Activated CD4-positive, alpha-beta T cell treated with anti-CD3 and anti-CD28 coated beads for 36 hours (primary cell): Measurements from ENCODE around the gene VCP. TPM values are rescaled to one million over a fixed set of nuclear protein-coding genes. Genes with fewer than 3 reads are reported as not detected.

Experiments used
- ATAC-seq: fragments of 200-7000 bp; cut with Tn5 transposase; one replicate; pipeline ENCODE4 v1.10.0; 2021; ENCODE audit warnings: mild to moderate bottlenecking, moderate library complexity
- CTCF ChIA-PET: fragments of 350-600 bp; sonication (Branson Sonifier 250); formaldehyde crosslinking; loops from one replicate; lab custom pipeline; 2021; ENCODE audit warnings: antibody characterized with exemption; lab: Charles Lee
- POLR2A ChIA-PET: fragments of 350-600 bp; sonication (Branson Sonifier 250); formaldehyde crosslinking; loops from one replicate; lab custom pipeline; 2021; ENCODE audit warnings: antibody characterized with exemption, inconsistent platforms; lab: Charles Lee
- DNase-seq: peaks from one replicate; pipeline ENCODE4 v3.0.0-alpha.2; 2020
- H3K27ac Mint-ChIP-seq: one replicate; pipeline ENCODE4 v1.8.0; 2021; ENCODE audit warnings: mixed read lengths
- H3K27me3 Mint-ChIP-seq: one replicate; pipeline ENCODE4 v1.8.0; 2021; ENCODE audit warnings: mixed read lengths
- H3K36me3 Mint-ChIP-seq: one replicate; pipeline ENCODE4 v1.8.0; 2021; ENCODE audit warnings: low read depth, mixed read lengths
- H3K4me1 Mint-ChIP-seq: one replicate; pipeline ENCODE4 v1.8.0; 2021; ENCODE audit warnings: mixed read lengths
- H3K4me3 Mint-ChIP-seq: one replicate; pipeline ENCODE4 v1.8.0; 2021; ENCODE audit warnings: mild to moderate bottlenecking, moderate library complexity, mixed read lengths
- H3K9me3 Mint-ChIP-seq: one replicate; pipeline ENCODE4 v1.8.0; 2021; ENCODE audit warnings: low read depth, mixed read lengths
- intact Hi-C, 2 experiments: fragments of 100-400 bp; cut with DNase I in 1 of 2; cut with micrococcal nuclease in 1 of 2; formaldehyde crosslinking; loops; one replicate each; pipeline versions ENCODE4 v1.14.2 to v1.15.1; 2022 to 2024; cut with DNase I, micrococcal nuclease
- total RNA-seq, 2 experiments: library from RNA; stranded (reverse); gene quantifications; one replicate each; pipeline ENCODE4 v1.2.3, GENCODE V29; 2021

The VCP gene
- total RNA-seq, 2 experiments from 2014 or later = 261 to 268 TPM

DNA sequence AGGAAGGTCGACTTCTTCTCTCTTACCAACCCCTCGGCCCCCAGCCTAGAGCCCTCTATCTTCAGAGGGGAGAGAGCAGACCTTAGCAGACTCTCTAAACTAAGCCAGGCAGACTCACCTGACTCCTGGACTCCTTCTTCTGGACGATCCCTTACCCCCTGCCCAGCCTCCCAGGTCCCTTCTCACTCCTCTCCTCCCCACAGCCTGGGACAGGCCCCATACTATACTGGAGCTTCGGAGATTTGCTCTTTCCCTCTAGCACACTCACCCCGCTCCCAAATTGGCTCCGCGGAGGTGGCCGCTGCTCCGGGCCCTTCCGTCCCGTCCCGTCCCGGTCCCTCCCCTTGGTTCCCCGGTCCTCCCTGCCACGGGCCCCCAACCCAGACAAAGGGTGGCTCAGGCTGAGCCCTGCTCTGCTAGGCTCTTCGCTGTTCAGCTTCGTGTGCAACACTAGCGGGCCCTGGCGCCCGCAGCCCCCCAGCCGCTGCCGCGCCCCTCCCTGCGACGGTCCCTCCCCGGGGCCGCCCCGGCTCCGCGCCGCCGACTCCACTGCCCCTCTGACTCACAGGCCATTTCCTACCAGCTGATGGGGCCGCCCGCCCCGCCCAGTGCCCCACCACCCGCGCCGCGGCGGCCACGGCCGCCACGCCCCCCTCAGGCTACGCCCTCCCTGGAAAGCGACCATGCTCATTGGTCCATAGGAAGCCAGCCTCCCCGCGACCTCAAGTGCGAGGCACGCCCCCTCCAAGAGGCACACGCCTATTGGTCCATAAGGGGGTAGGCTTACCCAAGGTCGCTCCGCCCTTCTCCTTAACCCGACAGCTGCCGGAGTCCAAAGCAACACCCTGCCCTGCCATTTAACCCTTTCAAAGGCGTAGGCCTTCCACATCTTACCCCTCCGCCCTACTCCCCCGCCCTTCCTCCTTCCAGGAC, 38.8 kb upstream of the VCP start:
- Mint-ChIP-seq H3K4me3 (peak overlapping the region; percentile 63), H3K27me3 (no peaks in the 10 kb centered on the region), H3K36me3 (no peaks in the 10 kb centered on the region), H3K27ac (peak overlapping the region; percentile 90), H3K4me1 (peaks cover 48% of the 10 kb centered on the region), H3K9me3 (no peaks in the 10 kb centered on the region)
- ATAC-seq (peak; percentile 82), DNase-seq (peak; percentile 98)
- ChIA-PET CTCF (interaction anchor here (0.8 to 1.3 kb wide), 3 partner anchors 8 to 60 kb away, joined by 3 to 4 read pairs (median 4); partner anchors contain the start of genes FANCG and STOML2), POLR2A (interaction anchor here (0.5 to 0.8 kb wide), 3 partner anchors 8 to 771 kb away, joined by 3 to 4 read pairs (median 3); partner anchors contain the start of gene STOML2)
- intact Hi-C loops = loop anchor here (1.0 to 10.0 kb wide), 16 partner anchors 8 to 1084 kb away; partner anchors contain the start of genes DNAJB5 (in 2 of the 2), HINT2 (in 2 of the 2), PIGO (in 2 of the 2) and STOML2 (in 2 of the 2)

DNA sequence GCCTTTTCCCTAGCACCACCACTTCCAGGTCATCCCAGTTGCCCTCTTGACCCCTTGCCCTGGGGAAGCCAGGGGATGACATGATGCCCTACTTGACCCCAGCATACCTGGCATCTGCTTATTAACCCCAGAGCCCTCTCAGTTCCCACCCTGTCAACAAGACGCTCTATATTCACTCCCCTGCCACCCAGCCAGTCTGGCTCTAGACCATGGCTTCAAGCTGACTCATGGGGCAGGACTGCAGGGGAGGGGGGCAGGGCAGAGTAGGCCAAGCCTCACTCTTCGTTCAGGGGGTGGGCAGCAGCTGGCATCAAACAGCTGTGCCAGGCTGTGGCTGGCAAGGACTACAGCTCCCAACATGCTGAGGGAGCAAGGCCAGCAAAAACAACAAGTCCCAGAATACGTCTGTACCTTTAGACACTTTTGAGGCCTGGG, 37.9 kb upstream of the VCP start:
- POLR2A ChIA-PET = no interaction called here
- Mint-ChIP-seq H3K36me3 (peaks cover 3% of the 10 kb centered on the region), H3K4me1 (peaks cover 42% of the 10 kb centered on the region), H3K27me3 (no peaks in the 10 kb centered on the region), H3K27ac (no peak overlapping the region), H3K9me3 (no peaks in the 10 kb centered on the region), H3K4me3 (peak overlapping the region; percentile 63)
- intact Hi-C loops = loop anchor here (2.0 to 10.0 kb wide), 7 partner anchors 14 to 1084 kb away; partner anchors contain the start of genes CLTA (in 1 of the 2), CREB3 (in 1 of the 2), ENHO (in 1 of the 2) and HINT2 (in 1 of the 2)
- peak; percentile 29 for DNase-seq
- ATAC-seq = no peak
- CTCF ChIA-PET = interaction anchor here (0.7 kb wide), 1 partner anchor 14 kb away, joined by 3 read pairs; the partner anchor contains the start of gene PIGO

DNA sequence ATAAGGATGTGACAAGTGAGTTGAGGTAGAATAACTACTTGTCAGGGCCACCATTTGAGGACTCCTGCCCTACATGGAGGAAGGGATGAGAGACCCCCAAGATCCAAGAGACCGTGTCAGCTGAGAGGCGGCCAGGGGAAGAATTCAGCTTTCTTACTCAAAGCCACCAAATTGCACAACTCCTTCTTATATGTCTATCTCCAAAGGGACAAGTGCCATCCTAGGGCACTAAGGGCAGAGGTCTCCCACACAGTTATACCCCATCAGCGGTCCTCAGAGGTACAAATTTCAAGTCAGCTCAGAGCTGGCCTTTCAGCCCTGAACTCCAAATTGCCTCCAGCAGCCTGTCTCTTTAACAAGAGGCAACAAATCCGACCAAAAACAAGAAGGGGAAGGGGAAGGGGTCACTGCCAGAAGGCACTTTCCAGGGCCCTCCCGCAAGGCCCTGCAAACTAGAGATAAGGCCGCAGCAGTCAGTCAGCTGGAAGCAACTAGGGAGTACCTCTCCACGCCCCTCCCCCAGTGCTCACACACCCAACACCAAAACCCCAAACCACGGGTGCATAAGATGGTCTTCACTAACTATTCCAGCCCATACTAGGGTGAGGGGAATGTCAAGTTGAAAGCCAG, 36.6 kb upstream of the VCP start:
- ATAC-seq = no peak
- POLR2A ChIA-PET = no interaction called here
- intact Hi-C loops = no loop called here
- no peak for DNase-seq
- CTCF ChIA-PET = interaction anchor here (0.6 to 0.9 kb wide), 3 partner anchors 27 to 463 kb away, joined by 3 to 4 read pairs (median 3); no protein-coding TSS in a partner anchor
- no peak overlapping the region for H3K27ac Mint-ChIP-seq
- peaks cover 3% of the 10 kb centered on the region for H3K36me3 Mint-ChIP-seq
- no peak overlapping the region for H3K4me3 Mint-ChIP-seq
- no peaks in the 10 kb centered on the region for H3K9me3 Mint-ChIP-seq
- H3K27me3 Mint-ChIP-seq = no peaks in the 10 kb centered on the region
- peaks cover 30% of the 10 kb centered on the region for H3K4me1 Mint-ChIP-seq

DNA sequence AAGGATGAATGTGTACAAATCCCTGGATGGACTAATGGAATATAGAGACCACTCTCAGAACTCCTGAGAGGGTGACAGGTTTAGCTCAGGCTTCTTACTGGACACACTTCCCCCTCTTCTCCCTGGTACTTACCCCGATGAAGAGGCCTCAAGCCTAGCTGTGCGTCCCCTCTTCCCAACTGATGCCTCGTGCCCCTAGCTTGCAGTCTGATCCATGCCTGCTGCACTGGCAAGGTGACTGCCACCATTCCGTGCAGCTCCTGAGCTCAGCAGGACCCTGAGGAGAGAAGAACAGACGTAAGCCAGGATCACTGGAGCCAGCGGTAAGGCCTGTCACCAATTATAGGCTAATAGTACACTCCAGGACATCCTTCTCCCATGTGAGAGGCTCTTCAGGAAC, 36.0 kb upstream of the VCP start:
- Mint-ChIP-seq H3K27ac (no peak overlapping the region), H3K27me3 (no peaks in the 10 kb centered on the region), H3K9me3 (no peaks in the 10 kb centered on the region), H3K4me3 (no peak overlapping the region), H3K36me3 (peaks cover 3% of the 10 kb centered on the region), H3K4me1 (peaks cover 27% of the 10 kb centered on the region)
- no peak for ATAC-seq
- intact Hi-C loops = no loop called here
- POLR2A ChIA-PET = no interaction called here
- CTCF ChIA-PET = interaction anchor here (0.6 to 0.7 kb wide), 2 partner anchors 430 to 445 kb away, joined by 3 read pairs; no protein-coding TSS in a partner anchor
- no peak for DNase-seq

DNA sequence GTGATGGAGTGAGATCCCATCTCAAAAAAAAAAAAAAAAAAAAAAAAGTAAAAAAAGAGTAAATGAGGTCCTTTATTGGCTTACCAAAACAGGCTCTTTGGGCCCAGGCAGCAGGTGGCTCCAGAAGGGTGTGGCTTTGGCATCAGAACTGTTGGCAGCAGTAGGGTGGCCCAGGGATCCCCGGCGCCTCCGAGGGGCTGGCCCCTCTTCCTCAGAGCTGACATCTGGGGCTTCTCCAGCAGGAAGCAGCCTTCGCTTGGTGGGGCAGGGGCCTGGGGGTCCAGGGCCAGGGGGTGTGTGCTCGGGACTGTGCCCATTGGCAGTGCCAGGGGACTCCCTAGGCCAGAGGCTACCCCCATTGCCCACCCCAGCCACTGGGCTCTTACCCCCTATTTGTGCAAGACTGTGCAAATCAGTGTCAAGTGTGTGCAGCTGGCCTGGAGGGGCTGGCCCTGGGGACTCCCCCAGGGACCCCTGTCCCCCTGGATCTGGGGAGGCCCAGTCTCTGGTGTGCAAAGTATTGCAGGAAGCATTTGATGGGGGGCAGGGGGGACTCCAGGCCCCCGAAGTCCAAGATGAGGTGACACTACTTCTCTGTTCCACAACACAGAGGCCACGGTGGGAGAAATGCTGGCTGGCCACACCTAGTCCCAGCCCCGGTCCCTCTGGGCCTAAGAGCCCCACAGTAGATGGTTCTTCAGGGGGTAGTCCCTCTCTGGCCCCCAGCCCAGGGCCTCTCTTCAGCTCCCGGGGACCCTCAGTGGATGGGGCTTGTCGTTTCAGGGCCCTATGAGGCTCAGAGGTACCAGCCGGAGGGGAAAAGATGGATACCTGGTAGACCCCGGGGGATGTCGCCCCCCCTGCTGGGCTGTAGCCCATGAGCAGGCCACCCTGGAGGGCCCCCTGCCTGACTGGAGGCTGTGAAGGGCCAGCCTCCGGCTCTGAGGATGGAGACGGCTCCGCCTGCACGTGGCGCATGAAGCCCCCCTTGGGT, 35.2 kb upstream of the VCP start:
- Mint-ChIP-seq H3K4me1 (peaks cover 29% of the 10 kb centered on the region), H3K9me3 (no peaks in the 10 kb centered on the region), H3K4me3 (no peak overlapping the region), H3K27me3 (no peaks in the 10 kb centered on the region), H3K27ac (no peak overlapping the region), H3K36me3 (peaks cover 6% of the 10 kb centered on the region)
- ChIA-PET POLR2A (no interaction called here), CTCF (interaction anchor here (0.7 to 1.4 kb wide), 4 partner anchors 11 to 446 kb away, joined by 3 to 5 read pairs (median 3); partner anchors contain the start of gene PIGO)
- intact Hi-C loops = no loop called here
- no peak for ATAC-seq
- DNase-seq = no peak

DNA sequence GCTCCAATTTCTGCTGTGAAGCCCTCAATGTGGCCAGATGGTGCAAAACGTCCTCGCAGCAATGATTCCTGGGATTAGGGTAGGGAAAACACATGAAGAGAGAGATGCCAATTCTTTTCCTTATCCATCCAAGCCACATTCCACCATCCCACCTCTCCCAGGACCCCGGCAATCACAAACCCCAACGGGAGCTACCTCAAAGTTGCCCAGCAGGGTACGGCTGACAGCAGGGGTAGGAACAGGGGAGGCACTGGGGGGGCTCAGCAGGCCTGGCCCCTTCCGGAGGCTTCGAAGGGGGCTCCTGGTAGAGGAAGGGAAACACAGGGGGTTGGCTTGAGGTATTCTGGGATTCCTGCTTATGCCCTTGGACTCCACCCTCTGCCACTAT, 33.9 kb upstream of the VCP start:
- Mint-ChIP-seq H3K27ac (no peak overlapping the region), H3K4me3 (no peak overlapping the region), H3K9me3 (no peaks in the 10 kb centered on the region), H3K27me3 (no peaks in the 10 kb centered on the region), H3K36me3 (peaks cover 15% of the 10 kb centered on the region), H3K4me1 (peaks cover 23% of the 10 kb centered on the region)
- intact Hi-C loops = no loop called here
- ATAC-seq (no peak), DNase-seq (no peak)
- CTCF ChIA-PET = interaction anchor here (0.9 to 1.4 kb wide), 3 partner anchors 10 to 55 kb away, joined by 3 to 7 read pairs (median 5); partner anchors contain the start of gene PIGO
- POLR2A ChIA-PET = interaction anchor here (1.5 kb wide), 1 partner anchor 8 kb away, joined by 4 read pairs; no protein-coding TSS in a partner anchor

DNA sequence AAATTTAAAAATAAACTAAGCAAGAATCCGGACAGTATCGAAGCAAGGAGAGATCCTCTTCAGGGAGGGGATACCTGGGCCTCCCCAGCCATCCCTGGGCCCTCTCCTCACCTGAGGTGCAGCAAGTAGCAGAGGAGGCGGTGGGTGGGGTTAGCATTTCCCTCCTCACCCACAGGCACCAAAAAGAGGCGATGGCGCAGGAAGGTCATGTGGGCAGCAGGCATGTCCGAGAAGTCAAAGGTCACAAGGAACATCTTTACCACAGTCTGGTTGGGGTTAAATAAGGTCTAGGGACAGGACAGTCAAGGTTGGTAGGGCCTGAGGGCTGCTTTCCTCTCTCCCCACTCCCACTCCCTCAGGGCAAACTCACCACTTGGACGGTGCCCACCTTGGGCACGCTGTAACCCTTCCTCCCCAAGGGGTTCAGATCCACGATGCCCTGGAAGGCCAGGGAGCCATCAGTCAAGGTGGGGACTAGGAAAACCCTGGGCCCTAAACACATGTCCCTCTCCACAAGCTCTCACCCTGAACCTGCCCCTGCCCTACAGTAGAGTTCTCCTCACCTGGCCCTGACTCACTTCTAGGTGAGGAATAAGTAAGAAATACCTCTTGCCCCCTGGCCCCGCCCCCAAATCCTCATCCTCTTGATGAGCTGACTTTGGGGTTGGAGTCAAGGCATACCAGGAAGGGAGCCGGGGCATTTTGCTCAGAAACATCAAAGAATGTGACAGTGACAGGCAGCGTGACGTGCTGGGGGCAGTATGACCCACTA, 33.3 kb upstream of the VCP start:
- peaks cover 21% of the 10 kb centered on the region for H3K36me3 Mint-ChIP-seq
- CTCF ChIA-PET = interaction anchor here (1.2 kb wide), 1 partner anchor 9 kb away, joined by 7 read pairs; the partner anchor contains the start of gene PIGO

DNA sequence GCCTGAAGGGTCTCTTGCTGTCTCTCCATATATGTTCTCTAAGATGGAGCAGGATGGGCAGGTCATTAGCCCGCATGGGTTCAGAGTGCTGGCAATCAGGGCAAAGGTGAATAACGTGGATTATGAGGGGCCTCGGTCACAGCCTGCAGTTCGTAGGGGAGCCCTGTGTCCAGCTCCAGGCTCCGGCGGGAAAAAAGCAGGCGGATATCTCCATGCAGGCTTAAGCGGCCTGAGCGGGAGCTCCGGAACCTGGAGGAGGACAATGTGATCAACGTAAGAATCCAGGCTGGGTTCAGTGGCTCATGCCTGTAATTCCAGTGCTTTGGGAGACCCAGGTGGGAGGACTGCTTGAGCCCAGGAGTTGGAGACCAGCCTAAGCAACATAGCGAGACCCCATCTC, 32.7 kb upstream of the VCP start:
- no peak overlapping the region for H3K27ac Mint-ChIP-seq
- H3K9me3 Mint-ChIP-seq = no peaks in the 10 kb centered on the region
- ChIA-PET POLR2A (interaction anchor here (0.6 to 1.5 kb wide), 2 partner anchors 9 to 36 kb away, joined by 4 to 6 read pairs; no protein-coding TSS in a partner anchor), CTCF (interaction anchor here (1.8 kb wide), 1 partner anchor 9 kb away, joined by 7 read pairs; no protein-coding TSS in a partner anchor)
- H3K27me3 Mint-ChIP-seq = no peaks in the 10 kb centered on the region
- H3K4me3 Mint-ChIP-seq = no peak overlapping the region
- intact Hi-C loops = no loop called here
- DNase-seq = no peak
- H3K4me1 Mint-ChIP-seq = peaks cover 25% of the 10 kb centered on the region
- peaks cover 27% of the 10 kb centered on the region for H3K36me3 Mint-ChIP-seq
- ATAC-seq = no peak

More for the DNA sequence above, 33.3 kb upstream of the VCP start:
- no peak for DNase-seq
- POLR2A ChIA-PET = interaction anchor here (1.5 kb wide), 1 partner anchor 9 kb away, joined by 4 read pairs; no protein-coding TSS in a partner anchor
- intact Hi-C loops = no loop called here
- no peaks in the 10 kb centered on the region for H3K9me3 Mint-ChIP-seq
- H3K27ac Mint-ChIP-seq = no peak overlapping the region
- H3K4me1 Mint-ChIP-seq = peaks cover 26% of the 10 kb centered on the region
- H3K27me3 Mint-ChIP-seq = no peaks in the 10 kb centered on the region
- ATAC-seq = no peak
- H3K4me3 Mint-ChIP-seq = no peak overlapping the region

DNA sequence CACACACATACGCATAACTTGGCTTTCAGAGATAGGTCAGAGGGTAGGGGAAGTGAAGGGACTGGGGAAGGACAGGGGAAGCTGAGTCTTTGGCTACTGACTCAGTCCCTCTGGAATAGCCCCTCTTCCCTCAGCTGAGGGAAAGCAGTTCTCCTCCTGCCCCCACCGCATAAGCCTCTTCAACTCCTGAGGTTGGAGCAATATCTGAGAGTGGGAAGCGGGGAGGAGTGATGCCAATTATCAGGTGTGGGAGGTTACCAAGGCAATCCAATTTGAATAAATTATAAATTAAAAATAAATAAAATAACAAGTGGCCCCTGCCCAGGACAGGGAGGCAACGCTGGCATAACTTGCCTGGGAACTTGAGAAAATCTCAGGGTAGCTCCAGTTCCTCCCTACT, 32.2 kb upstream of the VCP start:
- H3K36me3 Mint-ChIP-seq = peaks cover 31% of the 10 kb centered on the region
- intact Hi-C loops = no loop called here
- DNase-seq = no peak
- no peaks in the 10 kb centered on the region for H3K9me3 Mint-ChIP-seq
- H3K4me3 Mint-ChIP-seq = no peak overlapping the region
- H3K27me3 Mint-ChIP-seq = no peaks in the 10 kb centered on the region
- H3K4me1 Mint-ChIP-seq = peaks cover 25% of the 10 kb centered on the region
- ATAC-seq = no peak
- POLR2A ChIA-PET = interaction anchor here (0.6 to 3.2 kb wide), 2 partner anchors 10 to 25 kb away, joined by 3 to 18 read pairs; partner anchors contain the start of genes ATOSB and FANCG
- CTCF ChIA-PET = interaction anchor here (0.8 to 1.8 kb wide), 2 partner anchors 9 to 205 kb away, joined by 4 to 7 read pairs; no protein-coding TSS in a partner anchor
- H3K27ac Mint-ChIP-seq = no peak overlapping the region
